Immature natural killer cell (primary cell): ENCODE data around the gene PYHIN1. TPM values are rescaled to one million over a fixed set of nuclear protein-coding genes. Genes with fewer than 3 reads are reported as not detected.
"Not testable (repeated sequence)": the region's sequence is repeated elsewhere in the genome, so short reads cannot be mapped to it uniquely, and the experiment has no call there.

Experiments
- DNase-seq, 3 donors: peaks; one replicate each; pipeline ENCODE4 v3.0.0; 2022; ENCODE audit warnings: mixed read lengths in 1 of 3
- H3K27ac Mint-ChIP-seq, 6 donors: one replicate each; pipeline ENCODE4 v1.8.0; 2020; ENCODE audit warnings: mixed read lengths in 6 of 6, mild to moderate bottlenecking in 5 of 6, inconsistent platforms in 4 of 6, moderate library complexity in 3 of 6
- H3K27me3 Mint-ChIP-seq, 3 donors: one replicate each; pipeline ENCODE4 v1.8.0; 2020 to 2021; ENCODE audit warnings: low read depth in 3 of 3, mild to moderate bottlenecking in 3 of 3, mixed read lengths in 3 of 3, moderate library complexity in 3 of 3, inconsistent platforms in 1 of 3
- H3K36me3 Mint-ChIP-seq, 3 donors: one replicate each; pipeline ENCODE4 v1.8.0; 2020; ENCODE audit warnings: mixed read lengths in 3 of 3, inconsistent platforms in 2 of 3, mild to moderate bottlenecking in 2 of 3
- H3K4me1 Mint-ChIP-seq, 2 donors: one replicate each; pipeline ENCODE4 v1.8.0; 2020; ENCODE audit warnings: inconsistent platforms in 2 of 2, mild to moderate bottlenecking in 2 of 2, mixed read lengths in 2 of 2, moderate library complexity in 1 of 2
- H3K4me3 Mint-ChIP-seq, 5 donors: one replicate each; pipeline ENCODE4 v1.8.0; 2020; ENCODE audit warnings: mild to moderate bottlenecking in 5 of 5, mixed read lengths in 5 of 5, inconsistent platforms in 3 of 5, moderate library complexity in 3 of 5
- H3K9me3 Mint-ChIP-seq, 6 donors: one replicate each; pipeline ENCODE4 v1.8.0; 2020; ENCODE audit warnings: mild to moderate bottlenecking in 6 of 6, mixed read lengths in 6 of 6, inconsistent platforms in 4 of 6, moderate library complexity in 3 of 6
- polyA plus RNA-seq, 3 donors: library from polyadenylated mRNA; unstranded; fragments of 300-500 nt; fragmentation: Illumina TruSeq; gene quantifications; one replicate each; pipeline ENCODE4 v1.2.3, GENCODE V29; 2021

The PYHIN1 gene
- polyA plus RNA-seq, 3 donors from 2014 or later, result 141 to 290 (median 150) TPM

DNA sequence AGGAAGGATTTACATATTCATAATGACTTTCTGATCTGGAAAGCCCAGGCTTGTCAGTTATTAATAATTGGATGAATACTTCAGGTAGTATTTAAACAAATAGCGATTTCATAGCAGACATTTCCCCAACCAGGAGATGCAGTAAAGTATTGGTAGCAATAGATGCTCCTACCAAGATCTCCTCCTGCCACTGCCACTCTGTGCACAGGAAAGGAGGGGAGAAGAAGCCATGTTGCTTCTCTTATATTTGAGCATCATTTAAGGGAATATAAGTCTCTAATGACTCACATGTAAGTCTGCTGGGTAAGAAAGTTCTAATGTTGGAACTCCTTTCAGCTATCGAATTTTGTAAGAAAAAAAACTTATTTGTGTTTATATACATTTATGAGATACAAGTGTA, 77.9 kb downstream of the PYHIN1 start:
- Mint-ChIP-seq H3K4me3 (peak overlapping the region; percentile 89 to 97 (median 97)), H3K27me3 (peaks cover 0 to 12% (median 7%) of the 10 kb centered on the region in 3 donors), H3K27ac (peak overlapping the region; percentile 93 to 100 (median 96)), H3K36me3 (peaks cover 18 to 29% (median 20%) of the 10 kb centered on the region in 3 donors), H3K4me1 (peaks cover 65 to 76% of the 10 kb centered on the region in 2 donors), H3K9me3 (no peaks in the 10 kb centered on the region)
- DNase-seq, result no peak

DNA sequence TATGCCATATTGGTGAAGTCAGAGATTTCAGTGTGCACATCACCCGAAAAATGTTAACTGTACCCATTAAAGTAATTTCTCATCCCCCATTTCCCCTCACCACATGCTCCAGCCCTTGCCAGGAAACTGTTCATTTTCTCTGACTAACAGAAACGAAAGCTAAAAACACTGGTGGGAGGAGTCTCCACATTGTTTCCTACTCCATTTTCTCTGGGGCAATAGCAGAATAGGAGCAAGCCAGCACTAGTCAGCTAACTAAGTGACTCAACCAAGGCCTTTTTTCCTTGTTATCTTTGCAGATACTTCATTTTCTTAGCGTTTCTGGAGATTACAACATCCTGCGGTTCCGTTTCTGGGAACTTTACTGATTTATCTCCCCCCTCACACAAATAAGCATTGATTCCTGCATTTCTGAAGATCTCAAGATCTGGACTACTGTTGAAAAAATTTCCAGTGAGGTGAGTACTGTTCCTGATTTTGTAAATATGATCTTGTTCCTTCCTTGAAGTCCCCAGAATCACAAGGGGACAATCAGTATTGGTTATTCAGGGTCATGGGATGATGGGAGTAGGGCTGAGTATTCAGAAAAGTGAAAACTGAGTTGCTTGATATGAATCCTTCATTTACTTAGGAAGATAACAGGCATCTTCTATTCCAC, 78.5 kb downstream of the PYHIN1 start, which contains the start of gene IFI16:
Gene IFI16, plus strand, starts transcription at position 204 of the 658 bp plus-strand sequence. CDS start 4,774 bp downstream, outside the sequence.
- no peaks in the 10 kb centered on the region for H3K9me3 Mint-ChIP-seq
- peaks cover 22 to 34% (median 23%) of the 10 kb centered on the region in 3 donors for H3K36me3 Mint-ChIP-seq
- peaks cover 0 to 12% (median 7%) of the 10 kb centered on the region in 3 donors for H3K27me3 Mint-ChIP-seq
- H3K27ac Mint-ChIP-seq, result peak within 1 kb of the TSS; percentile 93 to 100 (median 96)
- peaks cover 70 to 82% of the 10 kb centered on the region in 2 donors for H3K4me1 Mint-ChIP-seq
- DNase-seq, result peak; percentile 71 to 78 (median 78)
- peak within 1 kb of the TSS; percentile 89 to 97 (median 97) for H3K4me3 Mint-ChIP-seq

DNA sequence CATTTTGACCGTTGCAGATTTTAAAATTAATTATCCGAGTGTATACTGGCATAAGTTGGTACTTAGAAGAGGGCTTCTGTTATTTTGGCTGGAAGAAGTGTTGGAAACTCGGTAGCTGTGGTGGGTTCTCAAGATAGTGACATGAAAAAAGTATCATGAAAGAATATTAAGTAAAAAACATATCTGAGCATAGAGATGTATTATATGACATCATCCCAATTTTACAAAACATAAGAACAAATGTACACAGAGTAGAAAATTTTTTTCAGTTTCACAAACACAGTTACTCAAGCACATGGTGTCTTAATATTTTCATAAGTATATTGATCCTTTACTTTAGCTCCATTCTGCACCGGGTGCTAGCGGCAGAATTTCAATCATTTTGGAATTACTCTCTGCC, 79.0 kb downstream of the PYHIN1 start:
- Mint-ChIP-seq H3K36me3 (peaks cover 25 to 38% (median 27%) of the 10 kb centered on the region in 3 donors), H3K4me3 (peak overlapping the region; percentile 89 to 97 (median 97)), H3K27me3 (peaks cover 0 to 12% (median 9%) of the 10 kb centered on the region in 3 donors), H3K9me3 (no peaks in the 10 kb centered on the region), H3K4me1 (peaks cover 74 to 85% of the 10 kb centered on the region in 2 donors), H3K27ac (peak overlapping the region; percentile 93 to 100 (median 96))
- peak in 1 of 3 donors; percentile 11 for DNase-seq

DNA sequence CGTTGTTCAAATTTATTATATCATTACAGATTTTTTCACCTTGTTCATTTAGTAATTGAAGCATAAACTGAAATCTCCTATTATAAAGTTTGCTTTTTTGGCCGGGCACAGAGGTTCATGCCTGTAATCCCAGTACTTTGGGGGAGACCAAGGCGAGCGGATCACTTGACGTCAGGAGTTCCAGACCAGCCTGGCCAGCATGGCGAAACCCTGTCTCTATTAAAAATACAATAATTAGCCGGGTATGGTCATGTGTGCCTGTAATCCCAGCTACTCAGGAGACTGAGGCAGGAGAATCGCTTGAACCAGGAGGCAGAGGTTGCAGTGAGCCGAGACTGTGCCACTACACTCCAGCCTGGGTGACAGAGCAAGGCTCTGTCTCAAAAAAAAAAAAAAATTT, 79.6 kb downstream of the PYHIN1 start:
- Mint-ChIP-seq H3K4me1 (peaks cover 74 to 85% of the 10 kb centered on the region in 2 donors), H3K36me3 (peaks cover 31 to 44% (median 32%) of the 10 kb centered on the region in 3 donors), H3K27ac (peak overlapping the region; percentile 93 to 100 (median 96)), H3K27me3 (peaks cover 0 to 12% (median 9%) of the 10 kb centered on the region in 3 donors), H3K4me3 (peak overlapping the region; percentile 89 to 97 (median 97))
- peak in 1 of 3 donors; percentile 5 for DNase-seq
- not testable (repeated sequence) for H3K9me3 Mint-ChIP-seq

DNA sequence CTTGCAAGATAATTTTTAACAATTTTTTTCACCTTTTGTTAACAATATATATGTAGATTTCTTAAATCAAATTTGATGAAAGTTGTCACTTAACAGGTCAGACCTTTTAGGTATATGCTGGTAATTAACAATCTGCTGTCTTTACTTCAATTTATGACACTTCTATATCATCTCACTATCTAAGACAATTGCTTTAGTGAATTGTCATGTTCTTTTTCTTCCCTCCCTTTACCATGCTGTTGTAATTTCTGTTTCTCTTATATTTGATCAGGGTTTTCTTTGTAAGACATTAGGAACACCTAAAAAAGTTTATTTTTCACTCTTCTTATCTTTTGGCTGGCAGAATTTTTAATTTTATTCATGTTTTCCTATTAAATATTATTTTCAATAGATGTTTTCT, 80.4 kb downstream of the PYHIN1 start:
- Mint-ChIP-seq H3K27me3 (peaks cover 0 to 12% (median 7%) of the 10 kb centered on the region in 3 donors), H3K36me3 (peaks cover 34 to 51% (median 34%) of the 10 kb centered on the region in 3 donors), H3K27ac (peak overlapping the region; percentile 79 to 98 (median 90)), H3K4me1 (peaks cover 75 to 85% of the 10 kb centered on the region in 2 donors), H3K9me3 (no peaks in the 10 kb centered on the region), H3K4me3 (peak overlapping the region; percentile 88 to 97 (median 92))
- DNase-seq, result peak in 2 of 3 donors; percentile 23 to 28

DNA sequence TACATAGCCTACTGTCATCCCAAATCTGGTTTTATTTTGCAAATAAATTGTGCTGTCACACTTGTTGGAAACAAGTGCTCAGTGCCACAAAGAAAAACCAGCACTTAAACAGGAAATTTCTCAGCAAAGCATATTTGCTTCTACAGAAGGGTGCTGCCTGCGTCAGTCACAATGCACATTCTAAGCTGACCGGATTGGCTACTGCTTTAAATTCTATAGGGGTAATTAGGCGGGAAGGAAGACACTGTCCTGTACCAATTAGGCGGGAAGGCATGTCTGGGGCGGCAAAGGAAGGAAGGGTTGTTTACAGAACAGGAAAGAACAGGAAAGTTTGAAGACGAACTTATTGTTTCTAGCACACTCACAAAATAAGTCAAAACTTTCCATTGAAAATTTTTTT, 81.1 kb downstream of the PYHIN1 start:
- Mint-ChIP-seq H3K27ac (peak overlapping the region; percentile 89 to 98 (median 94)), H3K9me3 (no peaks in the 10 kb centered on the region), H3K4me1 (peaks cover 72 to 82% of the 10 kb centered on the region in 2 donors), H3K4me3 (peak overlapping the region; percentile 88 to 97 (median 92)), H3K27me3 (peaks cover 0 to 12% (median 7%) of the 10 kb centered on the region in 3 donors), H3K36me3 (peaks cover 37 to 56% (median 38%) of the 10 kb centered on the region in 3 donors)
- DNase-seq, result peak; percentile 52 to 64 (median 60)

DNA sequence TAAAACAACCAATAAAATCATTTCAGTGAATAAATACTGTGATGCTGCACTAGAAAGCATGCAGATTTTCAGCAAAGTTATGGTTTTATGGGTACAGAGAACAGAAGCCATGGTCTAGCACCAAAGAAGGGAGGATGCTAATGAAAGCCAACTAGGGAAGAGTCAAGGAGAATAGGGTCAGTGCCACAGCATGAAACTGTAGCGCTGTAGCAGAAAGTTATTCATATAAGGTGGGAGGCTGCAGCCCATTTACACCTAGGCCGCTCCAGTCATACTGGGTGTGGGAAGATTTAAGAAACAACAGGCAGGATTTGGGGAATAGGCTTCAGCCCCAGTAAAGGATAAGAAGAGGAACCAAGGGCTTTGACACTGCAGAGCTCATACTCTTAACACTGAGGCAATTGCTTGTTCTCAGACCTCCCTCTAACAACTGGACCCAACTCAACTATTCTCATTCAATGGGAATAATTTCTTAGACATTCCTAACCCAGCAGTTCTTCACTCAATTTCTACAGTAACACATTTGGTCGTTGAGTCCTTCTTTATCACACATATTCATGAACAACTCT, 82.7 kb downstream of the PYHIN1 start:
- DNase-seq, result no peak
- Mint-ChIP-seq H3K27ac (peak overlapping the region; percentile 89 to 98 (median 94)), H3K36me3 (peaks cover 37 to 65% (median 48%) of the 10 kb centered on the region in 3 donors), H3K27me3 (peaks cover 0 to 7% (median 6%) of the 10 kb centered on the region in 3 donors), H3K4me1 (peaks cover 73 to 82% of the 10 kb centered on the region in 2 donors), H3K9me3 (no peaks in the 10 kb centered on the region), H3K4me3 (peak overlapping the region; percentile 88 to 97 (median 92))

DNA sequence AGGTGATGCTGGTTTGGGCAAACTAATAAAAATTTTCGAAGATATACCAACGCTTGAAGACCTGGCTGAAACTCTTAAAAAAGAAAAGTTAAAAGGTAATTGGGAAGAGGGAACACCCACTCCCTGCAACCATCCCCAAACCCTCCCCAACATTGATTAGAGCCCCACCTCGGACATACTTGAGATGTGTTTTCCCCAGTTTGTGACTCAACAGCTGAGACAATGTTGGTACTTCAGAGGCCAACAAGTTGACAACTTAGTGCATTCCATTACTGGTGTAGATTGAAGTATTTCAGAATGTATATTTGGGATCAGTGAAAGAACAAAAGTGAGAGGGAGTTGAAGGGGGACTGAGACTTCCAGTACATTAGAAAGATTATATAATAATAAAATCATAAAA, 83.5 kb downstream of the PYHIN1 start:
- Mint-ChIP-seq H3K27me3 (peaks cover 0 to 6% (median 5%) of the 10 kb centered on the region in 3 donors), H3K27ac (peak overlapping the region; percentile 89 to 98 (median 94)), H3K36me3 (peaks cover 37 to 70% (median 48%) of the 10 kb centered on the region in 3 donors), H3K4me3 (peak overlapping the region; percentile 88 to 97 (median 92)), H3K4me1 (peaks cover 71 to 82% of the 10 kb centered on the region in 2 donors), H3K9me3 (no peaks in the 10 kb centered on the region)
- no peak for DNase-seq

DNA sequence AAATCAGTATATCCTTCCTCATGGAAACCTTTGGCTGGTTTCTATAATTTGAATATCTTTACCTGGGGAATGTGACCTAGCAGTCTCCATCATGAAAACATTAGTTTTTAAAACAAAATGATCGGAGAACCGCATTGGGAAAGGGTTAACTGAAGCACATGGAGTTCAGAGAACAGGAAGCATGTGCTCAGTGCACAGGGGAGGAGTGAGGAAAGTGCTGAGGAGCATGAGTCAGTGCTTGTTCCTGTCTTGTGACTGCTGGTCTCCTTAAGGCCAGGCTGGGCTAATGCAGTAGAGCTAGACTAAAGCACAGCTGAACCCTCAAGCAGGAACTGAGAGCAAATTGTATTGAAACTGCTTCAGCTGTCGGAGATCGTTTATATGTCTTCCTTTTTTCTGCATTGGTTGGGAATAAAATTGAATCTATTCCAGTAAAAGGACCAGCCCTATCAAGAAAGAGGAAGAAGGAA, 84.1 kb downstream of the PYHIN1 start:
- peaks cover 0 to 3% (median 3%) of the 10 kb centered on the region in 3 donors for H3K27me3 Mint-ChIP-seq
- H3K4me3 Mint-ChIP-seq, result peak overlapping the region; percentile 77 to 97 (median 84)
- H3K9me3 Mint-ChIP-seq, result no peaks in the 10 kb centered on the region
- H3K4me1 Mint-ChIP-seq, result peaks cover 77 to 88% of the 10 kb centered on the region in 2 donors
- H3K27ac Mint-ChIP-seq, result peak overlapping the region; percentile 88 to 96 (median 92)
- peaks cover 38 to 70% (median 43%) of the 10 kb centered on the region in 3 donors for H3K36me3 Mint-ChIP-seq
- peak; percentile 56 to 64 (median 61) for DNase-seq

DNA sequence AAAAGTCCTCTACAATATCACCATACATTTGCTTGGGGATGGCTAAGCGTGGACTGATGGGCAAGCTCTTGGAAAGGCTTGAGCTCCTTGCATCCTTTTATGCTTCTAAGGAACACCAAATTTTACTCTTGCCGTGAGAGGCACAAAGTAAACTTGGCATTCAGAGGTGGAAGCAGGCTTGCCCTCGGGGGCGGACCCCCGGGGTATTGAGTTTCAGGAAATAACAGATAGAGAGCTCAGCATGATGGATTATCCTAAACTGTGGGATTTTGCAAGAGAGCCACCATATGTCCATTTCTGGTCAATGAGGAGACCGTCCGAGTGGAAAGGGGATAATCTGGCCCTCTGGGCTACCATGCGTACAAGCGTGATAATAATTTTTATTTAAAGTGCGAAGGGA, 92.4 kb downstream of the PYHIN1 start:
- DNase-seq, result no peak
- peak overlapping the region in 5 of 6 donors; percentile 7 to 89 (median 75) for H3K27ac Mint-ChIP-seq
- H3K36me3 Mint-ChIP-seq, result peaks cover 16 to 56% (median 38%) of the 10 kb centered on the region in 3 donors
- H3K4me1 Mint-ChIP-seq, result peaks cover 84 to 97% of the 10 kb centered on the region in 2 donors
- H3K27me3 Mint-ChIP-seq, result peaks cover 0 to 1% (median 0%) of the 10 kb centered on the region in 3 donors
- H3K9me3 Mint-ChIP-seq, result no peaks in the 10 kb centered on the region
- H3K4me3 Mint-ChIP-seq, result peak overlapping the region in 1 of 5 donors; percentile 59

DNA sequence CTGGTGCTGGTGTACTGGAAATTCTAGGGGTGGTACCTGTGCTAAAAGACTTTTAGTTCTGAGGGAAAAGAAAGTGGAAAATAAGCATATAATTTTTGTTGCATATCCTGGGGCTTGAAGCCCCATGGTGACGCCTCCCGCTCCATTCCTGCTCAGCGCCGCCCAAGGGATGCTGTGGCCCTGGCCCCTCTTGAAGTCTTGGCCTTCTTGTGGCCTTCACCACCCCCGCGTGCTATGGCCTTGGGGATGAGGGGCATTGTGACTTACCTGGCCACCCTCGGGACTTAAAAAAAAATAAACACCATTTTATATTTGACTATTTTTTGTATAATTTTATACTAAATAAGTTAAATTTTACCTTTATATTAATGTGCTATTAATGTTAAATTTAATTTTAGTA, 93.7 kb downstream of the PYHIN1 start:
- H3K27ac Mint-ChIP-seq, result peak overlapping the region in 4 of 6 donors; percentile 37 to 75 (median 50)
- H3K9me3 Mint-ChIP-seq, result no peaks in the 10 kb centered on the region
- peaks cover 26 to 60% (median 48%) of the 10 kb centered on the region in 3 donors for H3K36me3 Mint-ChIP-seq
- peak overlapping the region in 2 of 5 donors; percentile 11 to 38 for H3K4me3 Mint-ChIP-seq
- H3K27me3 Mint-ChIP-seq, result peaks cover 0 to 1% (median 0%) of the 10 kb centered on the region in 3 donors
- H3K4me1 Mint-ChIP-seq, result peaks cover 86 to 97% of the 10 kb centered on the region in 2 donors
- DNase-seq, result no peak
